ENCODE results near the gene MAGEA8. TPM values are rescaled to one million over a fixed set of nuclear protein-coding genes. Genes with fewer than 3 reads are reported as not detected.
"Not testable (repeated sequence)": the region's sequence is repeated elsewhere in the genome, so short reads cannot be mapped to it uniquely, and the experiment has no call there.

The MAGEA8 gene
- total RNA-seq, 1 experiment from 2014 or later, result not detected

GRCh38 chrX:149931355-149931754 is 50.4 kb downstream of the MAGEA8 start:
- H3K79me1 ChIP-seq (ENCODE audit: insufficient read depth, low read depth, low read length, poor library complexity, severe bottlenecking); H3K4me3 Mint-ChIP-seq; H3K4me1 Mint-ChIP-seq; H3K79me2 ChIP-seq (ENCODE audit: insufficient read depth, low read length); H3K23me2 ChIP-seq (ENCODE audit: insufficient read length, low read depth, low read length, poor library complexity, severe bottlenecking); H3K9me3 ChIP-seq (ENCODE audit: control insufficient read depth, low read depth, low read length); H3K14ac ChIP-seq (ENCODE audit: insufficient read depth, low read length); H3K56ac ChIP-seq (ENCODE audit: insufficient read length, low read depth, low read length); H3K18ac ChIP-seq (ENCODE audit: insufficient read length, low read depth, low read length); H4K91ac ChIP-seq (ENCODE audit: insufficient read length, low read depth, low read length); H2AFZ ChIP-seq (ENCODE audit: low read length); H3K9ac ChIP-seq (ENCODE audit: extremely low read depth, insufficient read length, low read length); H3K23ac ChIP-seq (ENCODE audit: insufficient read length, low read depth, low read length); H3T11ph ChIP-seq (ENCODE audit: low read length); H3K4ac ChIP-seq (ENCODE audit: low read depth, low read length); H2AK5ac ChIP-seq (ENCODE audit: insufficient read length, low read length); H2BK12ac ChIP-seq (ENCODE audit: insufficient read length, low read depth, low read length); H4K5ac ChIP-seq (ENCODE audit: insufficient read length, low read depth, low read length); H4K8ac ChIP-seq (replicated peaks; ENCODE audit: insufficient read length, low read depth, low read length); H2BK15ac ChIP-seq (ENCODE audit: low read depth, low read length); H3K4me1 ChIP-seq (ENCODE audit: insufficient read depth, low read length); H4K20me1 ChIP-seq (ENCODE audit: control insufficient read depth, insufficient read depth, insufficient read length); H2BK120ac ChIP-seq (ENCODE audit: low read depth, low read length, poor library complexity, severe bottlenecking); DNase-seq; H3K27me3 Mint-ChIP-seq (ENCODE audit: low read depth); H2BK20ac ChIP-seq (ENCODE audit: low read depth, low read length, poor library complexity, severe bottlenecking); H3K27ac Mint-ChIP-seq; H3K27ac ChIP-seq (ENCODE audit: insufficient read length, low read depth, low read length); H3K27me3 ChIP-seq (ENCODE audit: insufficient read depth, low read length); H2BK5ac ChIP-seq (ENCODE audit: insufficient read length, low read length); H3K4me2 ChIP-seq (ENCODE audit: insufficient read depth, insufficient read length, low read length): not testable (repeated sequence)
- WGBS (ENCODE audit: extremely low coverage, insufficient read length, low lambda C conversion rate), result no CpG with 5 or more reads among the region's 4 CpGs
- Mint-ChIP-seq H3K9me3 (peaks cover 12 to 15% of the 10 kb centered on the region in 2 experiments), H3K36me3 (ENCODE audit: insufficient read depth in 1 of 3, low read depth in 3 of 3) (peaks cover 9 to 15% (median 11%) of the 10 kb centered on the region in 3 experiments; a peak in 6 of 7 replicates)

- not testable (repeated sequence) for H3K14ac ChIP-seq (ENCODE audit: insufficient read depth, low read length); H2BK12ac ChIP-seq (ENCODE audit: insufficient read length, low read depth, low read length); H2BK15ac ChIP-seq (ENCODE audit: low read depth, low read length); H2AFZ ChIP-seq (ENCODE audit: low read length); H4K20me1 ChIP-seq (ENCODE audit: control insufficient read depth, insufficient read depth, insufficient read length); H3K56ac ChIP-seq (ENCODE audit: insufficient read length, low read depth, low read length); H3K9ac ChIP-seq (ENCODE audit: extremely low read depth, insufficient read length, low read length); H2BK20ac ChIP-seq (ENCODE audit: low read depth, low read length, poor library complexity, severe bottlenecking); H3K27ac Mint-ChIP-seq; H3K27me3 ChIP-seq (ENCODE audit: insufficient read depth, low read length); H3K27ac ChIP-seq (ENCODE audit: insufficient read length, low read depth, low read length); H3K9me3 ChIP-seq (ENCODE audit: control insufficient read depth, low read depth, low read length); H3K4me1 Mint-ChIP-seq; H3K4me1 ChIP-seq (ENCODE audit: insufficient read depth, low read length); H2AK5ac ChIP-seq (ENCODE audit: insufficient read length, low read length); H2BK120ac ChIP-seq (ENCODE audit: low read depth, low read length, poor library complexity, severe bottlenecking); DNase-seq; H2BK5ac ChIP-seq (ENCODE audit: insufficient read length, low read length); H3K18ac ChIP-seq (ENCODE audit: insufficient read length, low read depth, low read length); H4K91ac ChIP-seq (ENCODE audit: insufficient read length, low read depth, low read length); H3K79me2 ChIP-seq (ENCODE audit: insufficient read depth, low read length); H3K79me1 ChIP-seq (ENCODE audit: insufficient read depth, low read depth, low read length, poor library complexity, severe bottlenecking); H3K27me3 Mint-ChIP-seq (ENCODE audit: low read depth); H4K5ac ChIP-seq (ENCODE audit: insufficient read length, low read depth, low read length); H3K23ac ChIP-seq (ENCODE audit: insufficient read length, low read depth, low read length); H3K23me2 ChIP-seq (ENCODE audit: insufficient read length, low read depth, low read length, poor library complexity, severe bottlenecking); H3K4me2 ChIP-seq (ENCODE audit: insufficient read depth, insufficient read length, low read length); H4K8ac ChIP-seq (replicated peaks; ENCODE audit: insufficient read length, low read depth, low read length); H3T11ph ChIP-seq (ENCODE audit: low read length); H3K4ac ChIP-seq (ENCODE audit: low read depth, low read length); H3K4me3 Mint-ChIP-seq
- Mint-ChIP-seq H3K9me3 (peaks cover 12 to 15% of the 10 kb centered on the region in 2 experiments), H3K36me3 (ENCODE audit: insufficient read depth in 1 of 3, low read depth in 3 of 3) (peaks cover 10 to 15% (median 11%) of the 10 kb centered on the region in 3 experiments; a peak in 6 of 7 replicates)
- WGBS (ENCODE audit: extremely low coverage, insufficient read length, low lambda C conversion rate), result no CpG with 5 or more reads among the region's 2 CpGs
These were observed 51.2 kb downstream of the MAGEA8 start for GRCh38 chrX:149932150-149932549.
